HPDE6-E6E7 (cell line): ENCODE measurements around the gene STEAP3.

ENCODE experiments used
- DNase-seq: peaks from one replicate; pipeline ENCODE4 v3.0.0; 2011; ENCODE audit warnings: missing footprints; ENCODE audit errors: extremely low spot score

The STEAP3 gene

GRCh38 chr2:119247844-119248271 lies 24.2 kb downstream of the STEAP3 start:
- DNase-seq = no peak

DNA sequence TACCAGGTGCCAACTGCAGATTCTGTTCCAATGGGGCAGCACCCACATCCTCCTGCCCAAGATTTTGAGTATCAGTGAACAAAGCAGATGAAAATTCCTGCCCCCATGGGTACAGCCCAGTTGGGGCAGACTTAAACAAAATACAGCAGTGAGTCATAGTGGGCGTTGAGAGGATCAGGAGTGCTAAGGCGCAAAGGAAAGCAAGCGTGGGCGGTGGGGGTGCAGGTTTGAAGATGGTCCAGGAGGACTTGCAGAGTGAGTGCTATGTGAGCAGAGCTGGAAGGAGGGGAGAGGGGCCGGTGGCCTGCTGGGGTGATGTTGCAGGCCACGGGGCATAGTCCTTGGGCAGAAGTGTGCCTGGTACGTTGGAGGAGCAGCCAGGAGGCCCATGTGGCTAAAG lies 24.7 kb downstream of the STEAP3 start:
- no peak for DNase-seq

DNA sequence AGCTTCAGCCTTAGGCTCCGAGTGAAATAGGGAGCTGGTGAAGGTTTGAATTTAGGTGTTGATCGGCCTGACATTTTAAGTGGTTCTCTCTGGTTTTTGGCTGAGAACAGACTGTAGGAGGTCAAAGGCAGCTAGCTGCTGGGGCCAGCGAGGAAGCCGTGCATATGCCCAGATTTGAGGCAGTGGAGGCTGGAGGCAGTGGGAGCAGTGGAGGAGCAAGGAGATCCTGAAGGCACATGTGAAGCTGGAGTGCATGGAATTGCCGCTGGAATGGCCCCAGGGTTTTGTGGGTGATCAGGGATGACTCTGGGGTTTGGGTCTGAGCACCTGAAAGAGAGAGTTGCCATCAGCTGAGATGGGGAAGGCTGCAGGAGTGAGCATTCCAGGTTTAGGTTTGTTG lies 25.1 kb downstream of the STEAP3 start:
- no peak for DNase-seq

- no peak for DNase-seq
Observed at GRCh38 chr2:119249311-119249710, 25.7 kb downstream of the STEAP3 start.

DNA sequence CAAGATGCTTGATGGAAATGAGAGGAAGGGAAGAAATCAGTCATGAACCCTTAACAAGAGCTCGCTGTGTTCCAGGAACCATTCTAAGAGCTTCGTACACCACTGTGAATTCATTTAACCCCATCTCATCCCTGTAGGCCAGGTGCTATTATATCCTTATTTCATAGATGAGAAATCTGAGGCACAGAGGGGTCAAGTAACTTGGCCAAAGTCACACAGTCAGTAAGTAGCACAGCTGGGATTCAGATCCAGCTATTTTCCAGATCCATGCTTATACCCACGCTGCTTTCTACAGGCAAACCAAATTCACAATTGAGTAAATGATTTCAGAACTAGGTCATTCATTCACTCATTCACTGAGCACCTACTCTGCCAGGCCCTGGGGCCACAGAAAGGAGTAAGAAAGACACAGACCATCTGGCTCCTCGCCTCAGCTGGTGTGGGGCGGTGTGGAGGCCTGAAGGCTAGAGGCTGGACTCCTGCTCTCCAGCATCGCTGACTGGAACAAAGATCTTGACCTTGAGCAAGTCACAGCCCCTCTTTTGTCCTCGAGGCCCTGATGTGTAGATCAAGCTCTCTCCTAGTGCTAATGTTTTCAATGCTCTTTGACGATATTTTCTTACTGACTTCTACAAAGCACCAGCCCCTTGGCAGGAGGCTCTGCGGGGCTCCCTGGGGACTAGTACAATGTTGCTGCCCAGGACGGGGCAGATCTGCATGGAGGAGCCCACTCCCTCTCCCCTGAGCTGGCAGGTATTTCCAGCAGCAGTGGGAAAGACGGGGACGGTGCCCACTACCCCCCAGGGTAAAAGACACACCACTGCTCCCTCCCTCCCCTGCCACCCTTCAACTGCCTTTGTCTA lies 26.5 kb downstream of the STEAP3 start:
- DNase-seq = no peak

GRCh38 chr2:119250718-119251290 lies 27.2 kb downstream of the STEAP3 start:
- no peak for DNase-seq

DNA sequence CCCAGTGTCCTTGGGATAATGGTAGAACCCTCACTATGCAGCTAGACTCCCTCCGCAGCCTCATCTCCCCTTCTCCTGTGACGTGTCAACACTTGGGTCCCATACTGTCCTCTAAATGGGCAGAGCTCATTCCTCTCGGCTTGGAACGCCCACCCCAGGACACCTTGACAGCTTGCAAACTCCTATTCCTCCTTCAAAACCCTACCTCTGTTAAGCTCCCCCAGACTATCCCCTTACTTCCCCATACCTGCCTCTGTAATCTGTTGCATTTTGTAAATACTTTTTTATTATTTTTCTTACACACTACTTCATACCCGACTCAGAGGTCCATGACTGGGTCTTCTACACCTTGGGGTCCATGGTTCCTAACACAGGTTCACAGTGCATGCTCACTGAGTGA lies 28.0 kb downstream of the STEAP3 start:
- DNase-seq = no peak

DNA sequence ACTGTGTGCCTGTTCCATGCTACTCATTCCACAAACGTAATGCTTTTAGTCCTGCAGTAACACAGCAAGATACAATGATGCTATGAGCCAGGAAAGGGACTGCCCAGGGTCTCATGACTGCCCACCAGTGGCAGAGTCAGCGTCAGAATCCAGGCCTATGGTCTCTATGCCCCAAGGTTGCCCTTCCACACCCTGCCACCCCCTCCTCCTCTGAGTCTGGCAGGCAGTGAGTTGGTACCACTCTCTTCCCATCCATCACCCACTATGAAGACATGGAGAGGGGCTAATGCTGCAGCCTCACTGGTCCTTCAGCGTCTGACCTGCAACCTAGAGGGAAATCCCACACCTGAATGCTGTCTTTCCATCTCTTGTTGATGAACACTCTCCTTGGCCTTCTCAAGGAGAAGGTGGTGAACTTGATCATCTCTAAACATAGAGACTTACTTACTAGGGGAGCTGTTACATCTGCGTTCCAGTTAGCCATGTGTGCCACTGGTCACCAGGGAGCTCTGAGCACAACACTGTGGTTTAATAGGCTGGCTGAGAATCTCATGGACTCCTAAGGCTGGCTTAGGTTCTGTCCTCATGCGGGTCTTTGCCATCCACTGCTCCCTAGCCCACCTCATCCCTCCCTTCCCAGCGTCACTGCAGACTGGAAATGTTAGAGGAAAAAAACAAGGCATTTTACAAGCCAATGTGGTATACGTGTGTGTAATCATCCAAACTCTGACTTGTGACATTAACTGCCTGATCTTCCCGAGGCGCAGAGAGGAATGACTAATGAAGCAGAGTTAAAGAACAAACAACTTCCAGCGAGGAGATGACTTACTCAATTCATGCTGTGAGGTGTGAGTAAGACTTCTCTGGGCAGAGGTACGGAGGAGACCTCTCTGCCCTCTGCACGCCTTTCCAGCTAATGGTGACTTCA lies 28.8 kb downstream of the STEAP3 start:
- DNase-seq = peak; percentile 87

- DNase-seq = no peak
Observed at GRCh38 chr2:119253114-119253702, 29.6 kb downstream of the STEAP3 start.

DNA sequence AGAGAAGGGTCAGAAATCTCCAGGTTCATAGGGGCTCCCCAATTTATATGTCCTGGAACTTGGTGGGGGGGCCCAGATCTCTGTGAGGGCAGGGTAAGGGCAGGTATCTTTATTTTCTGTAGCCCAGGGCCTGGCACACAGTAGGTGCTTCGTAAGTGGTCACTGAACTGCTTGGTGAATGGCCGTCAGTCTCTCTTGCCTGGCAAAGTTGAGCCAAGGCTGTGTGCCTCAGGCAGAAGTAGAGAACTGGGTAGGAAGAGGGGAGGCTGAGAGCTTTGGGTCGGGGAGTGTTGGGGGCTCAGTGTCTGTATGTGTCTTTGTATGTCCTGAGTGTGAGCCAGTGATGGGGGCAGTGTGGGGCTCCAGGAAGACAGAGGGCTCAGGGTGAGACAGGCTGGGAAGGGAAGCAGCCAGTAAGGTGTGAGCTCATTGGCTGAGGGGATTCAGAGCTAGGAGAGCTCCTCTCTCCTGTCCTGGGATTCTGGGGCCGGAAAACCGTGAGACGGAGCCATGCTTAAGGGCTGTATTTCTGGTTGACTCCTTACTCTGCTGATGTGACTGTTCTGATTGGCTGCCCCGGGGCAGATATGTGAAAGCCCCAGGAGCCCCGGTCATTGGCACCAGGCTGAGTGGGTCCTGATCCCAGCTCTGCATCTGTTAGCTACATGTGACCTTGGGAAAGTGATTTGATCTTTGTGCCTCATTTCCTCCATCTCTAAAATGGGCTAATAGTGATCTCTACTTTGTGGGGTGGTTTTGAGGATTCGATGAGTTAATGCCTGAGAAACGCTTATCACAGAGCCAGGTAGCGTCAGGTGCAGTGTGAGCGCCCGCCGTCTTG lies 30.3 kb downstream of the STEAP3 start:
- DNase-seq = no peak

- DNase-seq = no peak
Observed at GRCh38 chr2:119254601-119255080, 31.0 kb downstream of the STEAP3 start.

DNA sequence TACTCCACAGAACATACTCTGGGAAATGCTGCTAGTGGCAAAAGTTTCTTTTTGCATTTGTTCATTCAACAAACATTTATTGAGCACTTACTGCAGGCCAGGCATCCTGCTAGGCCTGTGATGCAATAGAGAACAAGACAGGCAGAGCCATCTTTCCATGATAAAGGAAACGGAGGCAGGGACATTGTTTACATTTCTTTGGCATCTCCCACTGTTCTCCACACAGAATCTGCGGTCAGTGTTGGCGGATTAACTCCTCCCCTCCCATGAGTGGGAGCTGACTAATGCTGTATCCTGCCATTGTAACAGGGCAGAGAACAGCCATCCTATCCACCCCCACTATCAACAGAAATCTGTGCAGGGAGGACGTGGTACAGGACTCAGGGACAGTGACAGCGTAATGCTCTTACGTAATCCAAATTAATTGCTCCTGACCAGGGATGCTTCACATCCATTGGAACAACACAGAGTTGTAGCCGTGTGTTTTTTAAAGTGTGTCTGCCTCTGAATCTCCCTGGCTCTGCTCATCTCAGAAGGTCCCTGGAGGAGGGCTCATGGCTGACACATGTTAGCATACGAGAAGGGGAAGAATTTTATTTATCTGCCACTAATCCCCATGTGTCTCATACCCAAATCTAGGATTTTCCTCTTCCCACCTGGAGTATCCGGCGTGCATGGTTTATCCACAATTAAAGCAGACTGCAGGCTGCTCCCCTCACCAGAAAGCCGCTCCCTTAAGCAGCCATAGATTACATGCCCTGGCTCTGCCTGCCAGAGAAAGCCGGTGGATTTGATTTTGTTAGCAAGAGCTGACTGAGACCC lies 32.3 kb downstream of the STEAP3 start:
- DNase-seq = peak; percentile 63

DNA sequence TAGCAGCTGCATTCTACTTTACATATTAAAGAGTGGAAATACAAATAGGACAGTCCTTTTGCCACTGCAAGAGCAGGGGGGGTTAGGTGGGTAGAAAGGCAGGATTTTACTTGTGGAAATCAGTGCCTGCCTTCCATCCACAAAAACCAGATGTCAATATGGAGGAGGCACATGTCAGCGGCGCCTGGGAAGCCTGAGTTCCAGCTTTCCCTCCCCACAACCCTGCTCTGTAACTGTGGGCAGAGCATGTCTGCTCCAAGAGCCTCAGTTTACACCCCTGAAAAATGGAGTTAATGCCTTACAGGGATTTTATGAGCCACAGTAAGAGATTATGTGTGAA lies 32.9 kb downstream of the STEAP3 start:
- no peak for DNase-seq

GRCh38 chr2:119257198-119257597 lies 33.6 kb downstream of the STEAP3 start:
- DNase-seq = no peak

- no peak for DNase-seq
Observed at GRCh38 chr2:119259296-119259860, 35.7 kb downstream of the STEAP3 start.

DNA sequence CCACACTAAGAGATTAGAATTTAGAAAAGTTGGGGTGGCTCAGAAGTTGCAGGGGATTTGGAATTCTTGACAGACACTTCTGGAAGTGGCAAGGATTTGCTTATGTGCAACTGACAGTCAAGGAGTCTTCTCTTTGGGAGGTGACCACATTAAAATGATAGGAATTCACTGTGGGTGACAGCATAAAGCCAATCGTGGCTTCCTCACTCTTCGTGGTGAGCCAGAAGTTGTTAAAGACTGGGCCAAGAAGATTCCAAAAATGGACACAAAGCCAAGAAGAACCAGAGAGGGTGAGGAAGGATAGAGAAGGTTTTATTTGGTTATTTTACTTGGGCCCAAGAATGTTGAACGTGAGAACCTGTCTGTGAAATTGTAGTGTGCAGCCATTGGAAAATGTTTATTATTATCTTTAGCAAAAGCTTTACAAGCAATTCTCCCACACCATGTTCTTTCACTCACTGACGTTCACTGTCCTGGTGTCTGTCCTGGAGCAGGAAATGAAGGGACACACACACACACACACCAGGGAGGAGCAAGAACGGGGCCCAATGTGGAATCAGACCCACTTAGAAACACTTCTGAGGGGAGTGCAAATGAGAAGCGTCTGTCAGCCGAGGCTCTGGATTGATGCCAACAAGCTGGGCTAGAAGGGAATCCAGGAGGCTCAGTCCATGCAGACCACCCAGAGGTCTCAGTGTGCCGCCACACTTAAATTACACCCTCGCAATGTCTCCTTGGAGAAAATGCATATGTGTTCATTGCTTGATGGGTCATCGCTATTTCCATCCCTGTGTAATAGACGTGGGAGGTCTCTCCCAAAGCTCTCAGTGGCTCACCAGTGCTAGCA lies 37.2 kb downstream of the STEAP3 start:
- DNase-seq = no peak

GRCh38 chr2:119261493-119262225 lies 38.0 kb downstream of the STEAP3 start:
- no peak for DNase-seq

- DNase-seq = no peak
Observed at GRCh38 chr2:119263025-119263424, 39.4 kb downstream of the STEAP3 start.
